CD14-positive monocyte (primary cell): ENCODE data around the gene FNDC3A. TPM values are rescaled to one million over a fixed set of nuclear protein-coding genes. Genes with fewer than 3 reads are reported as not detected.

Experiments used
- DNase-seq, 3 donors: peaks; one replicate each; pipeline ENCODE4 v3.0.0-alpha.2; 2011 to 2022
- H2AFZ ChIP-seq: 2 replicates; pipeline ENCODE4 v1.6.0; 2012; ENCODE audit warnings: mild to moderate bottlenecking, low read depth, low read length, inconsistent platforms; ENCODE audit not compliant: insufficient read depth, poor library complexity, severe bottlenecking
- H3K27ac ChIP-seq, 2 donors: 1 replicate in 1 of 2; 2 replicates in 1 of 2; pipeline ENCODE4 v1.5.1; 2012 to 2013; ENCODE audit warnings: low read length in 2 of 2, control low read depth in 1 of 2, inconsistent platforms in 1 of 2, low read depth in 1 of 2, mild to moderate bottlenecking in 1 of 2
- H3K27me3 ChIP-seq, 2 donors: one replicate each; pipeline versions ENCODE4 v1.6.0 to v1.6.1; 2011 to 2013; ENCODE audit warnings: low read length in 2 of 2; ENCODE audit not compliant: control insufficient read depth in 2 of 2, insufficient read depth in 2 of 2
- H3K36me3 ChIP-seq, 2 donors: replicated peaks in 1 of 2; 1 replicate in 1 of 2; 2 replicates in 1 of 2; pipeline versions ENCODE4 v1.5.1 to v1.6.1; 2012 to 2013; ENCODE audit warnings: low read length in 2 of 2, control low read depth in 1 of 2, inconsistent platforms in 1 of 2, mild to moderate bottlenecking in 1 of 2; ENCODE audit not compliant: insufficient read depth in 2 of 2, control insufficient read depth in 1 of 2
- H3K4me1 ChIP-seq, 2 donors: 1 replicate in 1 of 2; 2 replicates in 1 of 2; pipeline versions ENCODE4 v1.5.1 to v1.6.1; 2012 to 2013; ENCODE audit warnings: low read length in 2 of 2, control low read depth in 1 of 2, inconsistent platforms in 1 of 2, mild to moderate bottlenecking in 1 of 2, moderate library complexity in 1 of 2; ENCODE audit not compliant: insufficient read depth in 2 of 2, control insufficient read depth in 1 of 2
- H3K4me2 ChIP-seq: replicated peaks from 2 replicates; pipeline ENCODE3; 2012; ENCODE audit warnings: low read length, moderate library complexity, mild to moderate bottlenecking; ENCODE audit not compliant: poor library complexity, severe bottlenecking; ENCODE audit errors: extremely low read depth
- H3K4me3 ChIP-seq, 3 experiments: fragments of 200-600 bp in 1 of 3; sonication (generic) in 1 of 3; replicated peaks in 1 of 3; 1 replicate in 2 of 3; 2 replicates in 1 of 3; pipeline ENCODE4 v1.5.1; 2011 to 2013; ENCODE audit warnings: low read length in 3 of 3, mild to moderate bottlenecking in 3 of 3, control low read depth in 2 of 3, low read depth in 2 of 3, inconsistent platforms in 1 of 3, moderate library complexity in 1 of 3
- H3K79me2 ChIP-seq: 2 replicates; pipeline ENCODE4 v1.6.0; 2012; ENCODE audit warnings: mild to moderate bottlenecking, control low read depth, inconsistent platforms, low read length, moderate library complexity; ENCODE audit not compliant: insufficient read depth
- H3K9ac ChIP-seq: 2 replicates; pipeline ENCODE4 v1.6.0; 2017; ENCODE audit warnings: low read length, mild to moderate bottlenecking; ENCODE audit not compliant: insufficient read depth, poor library complexity, severe bottlenecking
- H3K9me3 ChIP-seq, 2 donors: replicated peaks in 1 of 2; 1 replicate in 1 of 2; 2 replicates in 1 of 2; pipeline versions ENCODE4 v1.5.1 to v1.6.1; 2012 to 2013; ENCODE audit warnings: low read length in 2 of 2, control low read depth in 1 of 2; ENCODE audit not compliant: control insufficient read depth in 1 of 2, insufficient read depth in 1 of 2
- H4K20me1 ChIP-seq: 2 replicates; pipeline ENCODE4 v1.6.0; 2012; ENCODE audit warnings: mild to moderate bottlenecking, low read length, control low read depth, moderate library complexity; ENCODE audit not compliant: insufficient read depth
- H3K27ac Mint-ChIP-seq, 7 donors: one replicate each; pipeline ENCODE4 v1.8.0; 2020; ENCODE audit warnings: mild to moderate bottlenecking in 7 of 7, mixed read lengths in 7 of 7, moderate library complexity in 6 of 7, inconsistent platforms in 2 of 7
- H3K27me3 Mint-ChIP-seq, 3 donors: one replicate each; pipeline ENCODE4 v1.8.0; 2021 to 2022; ENCODE audit warnings: low read depth in 3 of 3, mild to moderate bottlenecking in 3 of 3, mixed read lengths in 3 of 3, moderate library complexity in 3 of 3, inconsistent platforms in 1 of 3
- H3K36me3 Mint-ChIP-seq, 2 donors: one replicate each; pipeline ENCODE4 v1.8.0; 2020; ENCODE audit warnings: mixed read lengths in 2 of 2, inconsistent platforms in 1 of 2, mild to moderate bottlenecking in 1 of 2
- H3K4me1 Mint-ChIP-seq: one replicate; pipeline ENCODE4 v1.8.0; 2020; ENCODE audit warnings: mild to moderate bottlenecking, mixed read lengths
- H3K4me3 Mint-ChIP-seq, 2 donors: one replicate each; pipeline ENCODE4 v1.8.0; 2020; ENCODE audit warnings: mild to moderate bottlenecking in 2 of 2, mixed read lengths in 2 of 2, moderate library complexity in 1 of 2
- H3K9me3 Mint-ChIP-seq, 7 donors: one replicate each; pipeline ENCODE4 v1.8.0; 2020 to 2022; ENCODE audit warnings: mixed read lengths in 7 of 7, mild to moderate bottlenecking in 6 of 7, moderate library complexity in 6 of 7, inconsistent platforms in 2 of 7
- WGBS: methylation state at CpG from one replicate; pipeline ENCODE4 v1.1.5; 2013; ENCODE audit warnings: missing lambda C conversion rate; ENCODE audit not compliant: insufficient coverage; 5-methylcytosine and 5-hydroxymethylcytosine counted together
- intact Hi-C, 2 donors: fragments of 100-400 bp; cut with micrococcal nuclease; formaldehyde crosslinking; loops; one replicate each; pipeline versions ENCODE4 v1.15.0 to v1.15.1; 2023
- polyA plus RNA-seq, 3 donors: library from polyadenylated mRNA; depleted of rRNA in 1 of 3; unstranded in 2 of 3; stranded (reverse) in 1 of 3; fragments of 300-500 nt in 2 of 3; fragments of >200 nt in 1 of 3; fragmentation: Illumina TruSeq in 2 of 3; gene quantifications; 1 replicate in 2 of 3; 2 replicates in 1 of 3; pipeline ENCODE4 v1.2.3, GENCODE V29; 2012 to 2021
- TF ChIP-seq, protein P1 (sequence below): fragments of 200-600 bp; IDR thresholded peaks from one replicate; pipeline ENCODE4 v1.8.0; 2022; ENCODE audit warnings: antibody characterized with exemption, mild to moderate bottlenecking

The FNDC3A gene
- polyA plus RNA-seq, 3 donors, result 8.3 to 27.0 (median 12.0) TPM

DNA sequence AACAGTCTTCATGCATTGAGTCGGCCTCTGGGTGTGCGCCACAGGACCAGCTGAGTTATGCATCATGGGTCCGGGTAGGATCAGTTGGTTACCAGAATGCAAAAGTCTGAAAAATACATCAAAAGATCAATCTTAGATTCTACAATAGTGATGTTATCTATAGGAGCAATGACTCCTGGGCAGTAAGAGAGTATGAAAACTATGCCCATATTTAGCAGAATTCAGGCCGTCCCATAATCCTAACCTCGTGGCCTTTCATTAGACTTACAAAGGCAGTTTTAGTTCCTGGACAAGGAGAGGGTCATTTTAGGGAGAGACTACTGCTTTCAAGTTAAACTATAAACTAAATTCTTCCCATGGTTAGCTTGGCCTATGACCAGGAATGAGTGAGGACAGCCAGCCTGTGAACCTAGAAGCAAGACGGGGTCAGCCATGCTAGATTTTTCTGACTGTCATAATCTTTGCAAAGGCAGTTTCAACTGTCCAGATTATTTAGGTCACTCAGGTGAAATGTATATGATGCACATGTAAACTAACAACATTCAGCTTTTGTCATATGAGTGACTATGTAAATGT is 260.2 kb downstream of the FNDC3A start:
- Histone ChIP-seq H3K4me2 (no peak overlapping the region), H3K9me3 (no peaks in the 10 kb centered on the region), H3K4me1 (no peaks in the 10 kb centered on the region), H3K4me3 (no peak overlapping the region), H3K79me2 (no peaks in the 10 kb centered on the region), H3K27me3 (no peaks in the 10 kb centered on the region), H2AFZ (no peak overlapping the region), H4K20me1 (no peaks in the 10 kb centered on the region), H3K27ac (no peak overlapping the region), H3K36me3 (no peaks in the 10 kb centered on the region), H3K9ac (no peak overlapping the region)
- intact Hi-C loops, result no loop called here
- TF ChIP-seq, protein P1, sequence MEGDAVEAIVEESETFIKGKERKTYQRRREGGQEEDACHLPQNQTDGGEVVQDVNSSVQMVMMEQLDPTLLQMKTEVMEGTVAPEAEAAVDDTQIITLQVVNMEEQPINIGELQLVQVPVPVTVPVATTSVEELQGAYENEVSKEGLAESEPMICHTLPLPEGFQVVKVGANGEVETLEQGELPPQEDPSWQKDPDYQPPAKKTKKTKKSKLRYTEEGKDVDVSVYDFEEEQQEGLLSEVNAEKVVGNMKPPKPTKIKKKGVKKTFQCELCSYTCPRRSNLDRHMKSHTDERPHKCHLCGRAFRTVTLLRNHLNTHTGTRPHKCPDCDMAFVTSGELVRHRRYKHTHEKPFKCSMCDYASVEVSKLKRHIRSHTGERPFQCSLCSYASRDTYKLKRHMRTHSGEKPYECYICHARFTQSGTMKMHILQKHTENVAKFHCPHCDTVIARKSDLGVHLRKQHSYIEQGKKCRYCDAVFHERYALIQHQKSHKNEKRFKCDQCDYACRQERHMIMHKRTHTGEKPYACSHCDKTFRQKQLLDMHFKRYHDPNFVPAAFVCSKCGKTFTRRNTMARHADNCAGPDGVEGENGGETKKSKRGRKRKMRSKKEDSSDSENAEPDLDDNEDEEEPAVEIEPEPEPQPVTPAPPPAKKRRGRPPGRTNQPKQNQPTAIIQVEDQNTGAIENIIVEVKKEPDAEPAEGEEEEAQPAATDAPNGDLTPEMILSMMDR, result no peak
- peaks cover 0 to 1% (median 0%) of the 10 kb centered on the region in 7 donors for H3K9me3 Mint-ChIP-seq
- 90% methylated on average over 2 of the region's 6 CpGs for WGBS
- no peaks in the 10 kb centered on the region for H3K36me3 Mint-ChIP-seq
- H3K4me1 Mint-ChIP-seq, result peaks cover 2% of the 10 kb centered on the region
- H3K4me3 Mint-ChIP-seq, result peak overlapping the region in 1 of 2 donors; percentile 45
- peaks cover 0 to 3% (median 1%) of the 10 kb centered on the region in 3 donors for H3K27me3 Mint-ChIP-seq
- H3K27ac Mint-ChIP-seq, result no peak overlapping the region
- no peak for DNase-seq

DNA sequence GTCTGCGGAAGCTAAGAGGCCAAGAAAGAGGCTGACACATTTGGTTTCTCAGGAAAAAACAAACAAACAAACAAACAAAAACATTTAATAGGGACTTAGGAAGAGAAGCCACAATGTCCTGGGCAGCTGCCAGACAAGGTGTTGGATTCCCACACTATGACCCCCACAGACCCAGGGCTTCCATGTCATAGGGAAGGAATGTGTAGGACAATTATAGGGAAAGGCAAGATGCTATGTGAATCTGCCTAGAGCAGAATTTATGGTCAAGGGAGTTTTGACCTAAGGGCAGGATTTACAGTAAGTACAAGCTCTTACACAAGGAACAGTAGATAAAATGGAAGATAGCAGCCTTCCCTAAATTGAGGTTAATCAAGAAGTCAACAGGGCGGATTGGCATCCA is 262.9 kb downstream of the FNDC3A start:
- peaks cover 0 to 8% of the 10 kb centered on the region in 2 donors for H3K9me3 ChIP-seq
- no peak for DNase-seq
- peaks cover 2% of the 10 kb centered on the region for H3K4me1 Mint-ChIP-seq
- peak overlapping the region in 1 of 7 donors; percentile 19 for H3K27ac Mint-ChIP-seq
- no peak overlapping the region for H3K9ac ChIP-seq
- no peaks in the 10 kb centered on the region for H3K4me1 ChIP-seq
- H3K27me3 ChIP-seq, result no peaks in the 10 kb centered on the region
- H4K20me1 ChIP-seq, result no peaks in the 10 kb centered on the region
- intact Hi-C loops, result no loop called here
- H3K36me3 Mint-ChIP-seq, result no peaks in the 10 kb centered on the region
- no peak overlapping the region for H3K27ac ChIP-seq
- H3K9me3 Mint-ChIP-seq, result peaks cover 2 to 15% (median 9%) of the 10 kb centered on the region in 7 donors
- peaks cover 1 to 2% (median 2%) of the 10 kb centered on the region in 3 donors for H3K27me3 Mint-ChIP-seq
- H3K36me3 ChIP-seq, result no peaks in the 10 kb centered on the region
- no peak overlapping the region for H3K4me2 ChIP-seq
- H3K4me3 Mint-ChIP-seq, result no peak overlapping the region
- H3K4me3 ChIP-seq, result no peak overlapping the region
- H3K79me2 ChIP-seq, result no peaks in the 10 kb centered on the region
- TF ChIP-seq, protein P1, result no peak
- WGBS, result no CpG with 5 or more reads among the region's 2 CpGs
- no peak overlapping the region for H2AFZ ChIP-seq
